ENCODE measurements around the gene CCSER2. TPM values are rescaled to one million over a fixed set of nuclear protein-coding genes. Genes with fewer than 3 reads are reported as not detected.
A peak's percentile ranks its signal among the peaks of the same experiment; 100 is the strongest.

The CCSER2 gene
- total RNA-seq, 1 donor from 2014 or later, result 22.4 TPM

DNA sequence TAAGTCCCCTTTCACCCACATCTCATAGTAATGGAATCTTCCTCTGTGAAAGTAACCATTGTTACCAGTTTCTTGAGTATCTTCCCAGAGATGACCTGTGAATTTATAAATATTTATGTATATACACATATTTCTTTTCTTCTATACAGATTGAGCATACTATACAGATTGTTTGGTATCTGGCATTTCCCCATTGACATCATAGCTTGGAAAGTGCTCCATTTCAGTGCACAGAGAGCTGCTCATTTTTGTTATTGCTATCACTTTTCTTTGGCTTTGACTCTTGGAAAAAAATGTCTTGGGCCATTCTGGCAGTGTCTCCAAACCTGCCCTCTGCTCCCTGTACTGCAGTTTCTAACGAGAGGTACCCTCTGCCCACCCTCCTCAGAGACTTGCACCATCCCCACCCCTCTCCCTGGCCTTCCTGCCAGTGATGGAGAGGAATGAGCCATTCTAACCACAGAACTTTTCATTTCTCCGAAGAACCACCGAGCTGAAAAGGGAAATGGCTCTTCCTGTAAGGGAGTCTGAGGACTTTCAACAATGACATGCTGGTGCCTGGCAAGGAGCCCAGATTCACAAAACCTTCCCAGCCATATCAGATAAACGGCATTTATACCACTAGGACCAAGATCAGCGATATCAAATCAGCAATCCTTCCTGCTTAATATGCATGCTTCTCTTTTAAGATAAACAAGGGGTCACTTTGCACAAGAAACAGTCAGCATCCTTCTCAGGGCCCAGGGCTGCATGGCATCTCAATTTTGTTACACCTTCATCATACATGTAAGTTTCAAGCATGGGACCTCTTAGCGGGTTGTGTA lies 19.7 kb upstream of the CCSER2 start:
- TF ChIP-seq, protein P1, sequence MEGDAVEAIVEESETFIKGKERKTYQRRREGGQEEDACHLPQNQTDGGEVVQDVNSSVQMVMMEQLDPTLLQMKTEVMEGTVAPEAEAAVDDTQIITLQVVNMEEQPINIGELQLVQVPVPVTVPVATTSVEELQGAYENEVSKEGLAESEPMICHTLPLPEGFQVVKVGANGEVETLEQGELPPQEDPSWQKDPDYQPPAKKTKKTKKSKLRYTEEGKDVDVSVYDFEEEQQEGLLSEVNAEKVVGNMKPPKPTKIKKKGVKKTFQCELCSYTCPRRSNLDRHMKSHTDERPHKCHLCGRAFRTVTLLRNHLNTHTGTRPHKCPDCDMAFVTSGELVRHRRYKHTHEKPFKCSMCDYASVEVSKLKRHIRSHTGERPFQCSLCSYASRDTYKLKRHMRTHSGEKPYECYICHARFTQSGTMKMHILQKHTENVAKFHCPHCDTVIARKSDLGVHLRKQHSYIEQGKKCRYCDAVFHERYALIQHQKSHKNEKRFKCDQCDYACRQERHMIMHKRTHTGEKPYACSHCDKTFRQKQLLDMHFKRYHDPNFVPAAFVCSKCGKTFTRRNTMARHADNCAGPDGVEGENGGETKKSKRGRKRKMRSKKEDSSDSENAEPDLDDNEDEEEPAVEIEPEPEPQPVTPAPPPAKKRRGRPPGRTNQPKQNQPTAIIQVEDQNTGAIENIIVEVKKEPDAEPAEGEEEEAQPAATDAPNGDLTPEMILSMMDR (IDR thresholded peaks at IDR 0.05; ENCODE audit: insufficient read depth, low read length, severe bottlenecking), result no peak
- FAIRE-seq, result no peak
- H3K27me3 ChIP-seq (ENCODE audit: control insufficient read depth, insufficient read depth, low read length), result no peaks in the 10 kb centered on the region
- peak; percentile 29 for DNase-seq (ENCODE audit: low read depth)
- no peak overlapping the region for H3K4me3 ChIP-seq (ENCODE audit: low read depth, low read length)
- no peaks in the 10 kb centered on the region for H3K36me3 ChIP-seq (ENCODE audit: control insufficient read depth, insufficient read depth, low read length)

DNA sequence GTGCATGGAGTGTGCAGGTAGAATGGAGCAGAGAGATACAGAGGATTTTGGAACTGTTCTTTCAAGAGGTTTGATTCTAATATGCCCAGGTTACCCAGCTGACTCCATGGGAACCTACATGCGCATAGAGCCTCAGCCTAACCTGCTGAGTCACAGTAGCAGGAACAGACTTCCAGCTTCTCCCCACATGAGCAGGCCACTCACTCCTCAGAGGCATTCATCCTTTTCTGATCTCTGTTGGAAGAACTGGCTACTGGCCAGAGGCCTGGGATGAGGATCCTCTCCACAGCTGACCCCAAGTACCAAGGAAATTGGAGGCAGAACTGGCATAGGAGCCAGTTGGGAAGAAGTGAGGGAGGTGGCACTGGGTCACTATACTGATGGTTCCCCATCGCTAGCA lies 17.9 kb upstream of the CCSER2 start:
- no peaks in the 10 kb centered on the region for H3K36me3 ChIP-seq (ENCODE audit: control insufficient read depth, insufficient read depth, low read length)
- TF ChIP-seq, protein P1 (IDR thresholded peaks at IDR 0.05; ENCODE audit: insufficient read depth, low read length, severe bottlenecking), result no peak
- H3K27me3 ChIP-seq (ENCODE audit: control insufficient read depth, insufficient read depth, low read length), result no peaks in the 10 kb centered on the region
- H3K4me3 ChIP-seq (ENCODE audit: low read depth, low read length), result no peak overlapping the region
- FAIRE-seq (no peak), DNase-seq (ENCODE audit: low read depth) (peak; percentile 45)

DNA sequence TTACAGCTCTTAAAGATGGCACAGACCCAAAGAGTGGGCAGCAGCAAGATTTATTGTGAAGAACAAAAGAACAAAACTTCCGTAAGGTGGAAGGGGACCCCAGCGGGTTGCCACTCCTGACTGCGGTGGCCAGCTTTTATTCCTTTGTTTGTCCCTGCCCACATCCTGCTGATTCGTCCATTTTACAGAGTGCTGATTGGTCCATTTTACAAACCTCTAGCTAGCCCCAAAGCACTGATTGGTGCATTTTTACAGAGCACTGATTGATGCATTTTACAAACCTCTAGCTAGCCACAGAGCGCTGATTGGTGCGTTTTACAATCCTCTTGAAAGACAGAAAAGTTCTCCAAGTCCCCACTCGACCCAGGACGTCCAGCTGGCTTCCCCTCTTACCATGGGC lies 16.8 kb upstream of the CCSER2 start:
- no peak for FAIRE-seq
- no peak for DNase-seq (ENCODE audit: low read depth)
- H3K4me3 ChIP-seq (ENCODE audit: low read depth, low read length), result no peak overlapping the region
- H3K36me3 ChIP-seq (ENCODE audit: control insufficient read depth, insufficient read depth, low read length), result no peaks in the 10 kb centered on the region
- TF ChIP-seq, protein P1 (IDR thresholded peaks at IDR 0.05; ENCODE audit: insufficient read depth, low read length, severe bottlenecking), result no peak
- H3K27me3 ChIP-seq (ENCODE audit: control insufficient read depth, insufficient read depth, low read length), result no peaks in the 10 kb centered on the region

DNA sequence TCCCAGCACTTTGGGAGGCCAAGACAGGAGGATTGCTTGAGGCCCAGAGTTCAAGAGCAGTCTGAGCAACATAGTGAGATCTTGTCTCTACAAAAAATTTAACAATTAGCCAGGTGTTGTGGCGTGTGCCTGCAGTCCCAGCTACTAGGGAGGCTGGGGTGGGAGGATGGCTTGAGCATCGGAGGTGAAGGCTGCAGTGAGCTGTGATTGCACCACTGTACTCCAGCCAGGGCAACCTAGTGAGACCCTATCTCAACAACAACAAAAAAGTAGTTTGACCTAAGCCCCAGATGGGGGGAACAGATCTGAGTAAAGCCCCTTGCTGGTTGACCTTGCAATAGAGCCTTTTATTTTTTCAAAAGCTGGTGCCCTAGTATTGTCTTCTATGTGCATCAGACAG lies 15.6 kb upstream of the CCSER2 start:
- H3K27me3 ChIP-seq (ENCODE audit: control insufficient read depth, insufficient read depth, low read length), result no peaks in the 10 kb centered on the region
- DNase-seq (ENCODE audit: low read depth) (no peak), FAIRE-seq (no peak)
- H3K36me3 ChIP-seq (ENCODE audit: control insufficient read depth, insufficient read depth, low read length), result no peaks in the 10 kb centered on the region
- H3K4me3 ChIP-seq (ENCODE audit: low read depth, low read length), result no peak overlapping the region
- TF ChIP-seq, protein P1 (IDR thresholded peaks at IDR 0.05; ENCODE audit: insufficient read depth, low read length, severe bottlenecking), result no peak

DNA sequence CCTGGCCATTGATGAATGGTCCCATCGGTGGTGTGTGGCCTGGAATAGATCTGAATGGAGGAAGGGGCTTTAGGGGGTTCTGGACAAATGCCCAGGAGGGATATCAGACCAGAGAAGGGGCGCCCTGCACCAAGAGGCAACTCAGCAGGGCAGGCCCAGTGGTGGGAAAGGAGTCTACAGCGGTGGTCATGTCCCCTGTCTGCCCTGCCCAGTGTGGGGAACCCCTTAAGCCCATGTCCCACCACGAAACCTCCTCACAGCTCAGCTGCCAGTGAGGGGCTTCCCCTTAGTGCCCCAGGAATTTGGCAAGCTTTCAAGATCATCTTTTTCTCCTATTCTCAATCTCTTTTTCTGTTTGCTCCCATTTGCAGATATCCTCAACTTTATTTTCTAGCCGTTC lies 14.1 kb upstream of the CCSER2 start:
- DNase-seq (ENCODE audit: low read depth), result no peak
- H3K27me3 ChIP-seq (ENCODE audit: control insufficient read depth, insufficient read depth, low read length), result no peaks in the 10 kb centered on the region
- TF ChIP-seq, protein P1 (IDR thresholded peaks at IDR 0.05; ENCODE audit: insufficient read depth, low read length, severe bottlenecking), result no peak
- no peak overlapping the region for H3K4me3 ChIP-seq (ENCODE audit: low read depth, low read length)
- FAIRE-seq, result no peak
- H3K36me3 ChIP-seq (ENCODE audit: control insufficient read depth, insufficient read depth, low read length), result no peaks in the 10 kb centered on the region

DNA sequence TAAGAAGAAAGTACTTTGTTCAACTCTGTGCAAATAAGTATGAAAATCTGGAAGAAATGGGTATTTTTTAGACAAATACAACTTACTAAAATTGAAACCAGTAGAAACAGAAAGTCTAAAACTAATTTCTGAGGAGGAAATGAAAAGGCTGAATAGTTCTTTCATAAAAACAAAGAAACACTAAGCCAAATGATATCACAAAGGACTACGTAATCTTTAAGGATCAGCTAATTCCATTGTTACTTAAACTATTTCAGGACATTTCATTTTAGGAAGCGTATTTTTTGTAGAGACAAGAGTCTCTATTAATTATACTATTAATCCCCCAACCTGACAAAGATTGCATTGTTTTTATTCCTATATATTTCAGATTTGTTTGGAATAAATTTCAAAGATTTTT lies 11.2 kb upstream of the CCSER2 start:
- no peaks in the 10 kb centered on the region for H3K27me3 ChIP-seq (ENCODE audit: control insufficient read depth, insufficient read depth, low read length)
- TF ChIP-seq, protein P1 (IDR thresholded peaks at IDR 0.05; ENCODE audit: insufficient read depth, low read length, severe bottlenecking), result no peak
- no peak for DNase-seq (ENCODE audit: low read depth)
- H3K4me3 ChIP-seq (ENCODE audit: low read depth, low read length), result no peak overlapping the region
- no peak for FAIRE-seq
- H3K36me3 ChIP-seq (ENCODE audit: control insufficient read depth, insufficient read depth, low read length), result no peaks in the 10 kb centered on the region
